HEK293 (cell line): Measurements from ENCODE around the gene IRX2.

Source experiments
- CTCF ChIA-PET: fragments of 350-600 bp; formaldehyde crosslinking; extraction: SDS; loops from one replicate; lab custom pipeline; 2021; ENCODE audit warnings: antibody characterized with exemption; lab: Yijun Ruan, JAX
- POLR2A ChIA-PET: fragments of 300-600 bp; formaldehyde crosslinking; extraction: SDS; loops from one replicate; lab custom pipeline; 2020; ENCODE audit warnings: antibody characterized with exemption, inconsistent platforms; lab: Yijun Ruan, JAX
- H3K27ac ChIP-seq: fragments of 200-500 bp; sonication (Bioruptor generic); 2 replicates; pipeline ENCODE4 v1.5.1; 2014; ENCODE audit warnings: low read depth, low read length, control low read depth, inconsistent platforms; ENCODE audit errors: extremely low read depth
- H3K36me3 ChIP-seq, 2 experiments: fragments of 200-500 bp in 1 of 2; sonication (Bioruptor generic) in 1 of 2; 1 replicate in 1 of 2; 2 replicates in 1 of 2; pipeline ENCODE4 v1.5.1; 2014 to 2017; ENCODE audit warnings: inconsistent platforms in 2 of 2, low read length in 2 of 2; ENCODE audit not compliant: control insufficient read depth in 2 of 2, insufficient read depth in 1 of 2
- H3K4me1 ChIP-seq: fragments of 200-500 bp; sonication (Bioruptor generic); 2 replicates; pipeline ENCODE4 v1.5.1; 2014; ENCODE audit warnings: mild to moderate bottlenecking, low read length, inconsistent platforms; ENCODE audit not compliant: control insufficient read depth, insufficient read depth
- H3K4me3 ChIP-seq: 2 replicates; pipeline ENCODE4 v1.5.1; 2011; ENCODE audit warnings: low read depth, mild to moderate bottlenecking, control low read depth, low read length, moderate library complexity
- H3K9me3 ChIP-seq: fragments of 200-500 bp; sonication (Bioruptor generic); 2 replicates; pipeline ENCODE4 v1.5.1; 2014; ENCODE audit warnings: low read depth, low read length, inconsistent platforms; ENCODE audit not compliant: control insufficient read depth, insufficient read depth
- GFI1B ChIP-seq: fragments of 450-650 bp; formaldehyde crosslinking; IDR thresholded peaks from 2 replicates; pipeline ENCODE4 v1.5.1; 2016; ENCODE audit warnings: missing biosample characterization, missing genetic modification characterization
- GLI2 ChIP-seq: fragments of 450-650 bp; formaldehyde crosslinking; IDR thresholded peaks from 2 replicates; pipeline ENCODE4; 2017; ENCODE audit warnings: missing biosample characterization, missing genetic modification characterization, low read depth, borderline replicate concordance
- GLI4 ChIP-seq: fragments of 450-650 bp; formaldehyde crosslinking; IDR thresholded peaks from 2 replicates; pipeline ENCODE4 v1.5.1; 2016; ENCODE audit warnings: missing biosample characterization, missing genetic modification characterization
- HOXA7 ChIP-seq: sonication (generic); formaldehyde crosslinking; IDR thresholded peaks from 2 replicates; pipeline ENCODE4 v1.8.1; 2022; ENCODE audit warnings: missing genetic modification reagents, borderline replicate concordance
- KLF9 ChIP-seq: fragments of 450-650 bp; formaldehyde crosslinking; IDR thresholded peaks from 2 replicates; pipeline ENCODE4 v1.5.1; 2016; ENCODE audit warnings: missing biosample characterization, missing genetic modification characterization, low read depth
- MEIS1 ChIP-seq: sonication (generic); formaldehyde crosslinking; IDR thresholded peaks from 2 replicates; pipeline ENCODE4 v1.8.1; 2022; ENCODE audit warnings: missing genetic modification reagents, mild to moderate bottlenecking, borderline replicate concordance
- SCRT1 ChIP-seq: fragments of 450-650 bp; formaldehyde crosslinking; IDR thresholded peaks from 2 replicates; pipeline ENCODE4 v1.5.1; 2016; ENCODE audit warnings: missing biosample characterization, missing genetic modification characterization, borderline replicate concordance
- SP2 ChIP-seq: fragments of 450-650 bp; formaldehyde crosslinking; IDR thresholded peaks from 2 replicates; pipeline ENCODE4 v1.5.1; 2016; ENCODE audit warnings: missing biosample characterization, missing genetic modification characterization
- ZBTB8A ChIP-seq: fragments of 450-650 bp; formaldehyde crosslinking; IDR thresholded peaks from 2 replicates; pipeline ENCODE4 v1.5.1; 2016; ENCODE audit warnings: missing biosample characterization, missing genetic modification characterization
- ZFP41 ChIP-seq: fragments of 450-650 bp; formaldehyde crosslinking; IDR thresholded peaks from 2 replicates; pipeline ENCODE4 v1.5.1; 2016; ENCODE audit warnings: missing biosample characterization, missing genetic modification characterization, borderline replicate concordance
- ZNF121 ChIP-seq: fragments of 450-650 bp; formaldehyde crosslinking; IDR thresholded peaks from 2 replicates; pipeline ENCODE4 v1.5.1; 2016; ENCODE audit warnings: missing biosample characterization, missing genetic modification characterization
- ZNF221 ChIP-seq: fragments of 450-650 bp; formaldehyde crosslinking; IDR thresholded peaks from 2 replicates; pipeline ENCODE4 v1.5.1; 2017; ENCODE audit warnings: missing biosample characterization, missing genetic modification characterization, borderline replicate concordance
- ZNF311 ChIP-seq: fragments of 450-650 bp; formaldehyde crosslinking; IDR thresholded peaks from 2 replicates; pipeline ENCODE4 v1.5.1; 2017; ENCODE audit warnings: missing biosample characterization, missing genetic modification characterization, borderline replicate concordance
- ZNF391 ChIP-seq: fragments of 450-650 bp; formaldehyde crosslinking; IDR thresholded peaks from 2 replicates; pipeline ENCODE4 v1.5.1; 2016; ENCODE audit warnings: low read depth, missing biosample characterization, missing genetic modification characterization, borderline replicate concordance
- ZNF501 ChIP-seq: fragments of 450-650 bp; formaldehyde crosslinking; IDR thresholded peaks from 2 replicates; pipeline ENCODE4 v1.5.1; 2016; ENCODE audit warnings: missing biosample characterization, missing genetic modification characterization
- ZNF529 ChIP-seq: fragments of 450-650 bp; formaldehyde crosslinking; IDR thresholded peaks from 2 replicates; pipeline ENCODE4 v1.5.1; 2017; ENCODE audit warnings: missing genetic modification characterization, missing biosample characterization; ENCODE audit not compliant: insufficient replicate concordance
- ZNF548 ChIP-seq: fragments of 450-650 bp; formaldehyde crosslinking; IDR thresholded peaks from 2 replicates; pipeline ENCODE4 v1.5.1; 2016; ENCODE audit warnings: missing biosample characterization, missing genetic modification characterization
- ZNF654 ChIP-seq: fragments of 450-650 bp; formaldehyde crosslinking; IDR thresholded peaks from 2 replicates; pipeline ENCODE4 v1.5.1; 2016; ENCODE audit warnings: low read depth, missing biosample characterization, missing genetic modification characterization
- ZNF837 ChIP-seq: fragments of 450-650 bp; formaldehyde crosslinking; IDR thresholded peaks from 2 replicates; pipeline ENCODE4 v1.5.1; 2016; ENCODE audit warnings: missing biosample characterization, missing genetic modification characterization
- TF ChIP-seq, protein P1 (sequence below): fragments of 450-650 bp; formaldehyde crosslinking; IDR thresholded peaks from 2 replicates; pipeline ENCODE4 v1.5.1; 2016; ENCODE audit warnings: missing biosample characterization, missing genetic modification characterization
- TF ChIP-seq, protein P2 (sequence below): fragments of 450-650 bp; formaldehyde crosslinking; IDR thresholded peaks from 2 replicates; pipeline ENCODE4 v1.5.0; 2017; ENCODE audit warnings: missing biosample characterization, missing genetic modification characterization, borderline replicate concordance
- TF ChIP-seq, protein P3 (sequence below): IDR thresholded peaks from 2 replicates; pipeline ENCODE4 v1.6.1; 2011; ENCODE audit warnings: mild to moderate bottlenecking, low read depth, low read length, borderline replicate concordance
- TF ChIP-seq, protein P4 (sequence below): fragments of 450-650 bp; formaldehyde crosslinking; IDR thresholded peaks from 2 replicates; pipeline ENCODE4 v1.5.1; 2016; ENCODE audit warnings: missing biosample characterization, missing genetic modification characterization
- TF ChIP-seq, protein P5 (sequence below): fragments of 450-650 bp; formaldehyde crosslinking; IDR thresholded peaks from 2 replicates; pipeline ENCODE4 v1.5.1; 2016; ENCODE audit warnings: missing biosample characterization, missing genetic modification characterization, borderline replicate concordance
- TF ChIP-seq, protein P6 (sequence below): fragments of 450-650 bp; formaldehyde crosslinking; IDR thresholded peaks from 2 replicates; pipeline ENCODE4 v1.5.1; 2016; ENCODE audit warnings: missing biosample characterization, missing genetic modification characterization

Gene IRX2

DNA sequence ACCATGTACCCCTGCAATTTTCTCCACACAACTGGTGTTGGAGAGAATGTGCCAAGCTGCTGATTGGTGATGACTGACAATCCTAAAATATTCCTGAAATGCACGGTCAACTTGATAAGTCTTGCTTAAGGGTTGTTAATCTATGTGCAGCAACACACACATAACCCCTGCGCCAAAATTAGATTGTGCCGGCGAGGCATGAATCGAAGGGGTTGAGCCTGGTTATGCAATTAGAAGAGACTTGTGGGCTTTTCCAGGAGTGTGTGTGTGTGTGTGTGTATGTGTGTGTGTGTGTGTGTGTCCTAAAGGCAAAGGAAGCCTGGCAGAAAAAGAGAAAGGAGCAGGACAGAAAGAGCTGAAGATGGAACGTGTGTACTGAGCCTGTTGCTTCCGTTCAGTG, 22.3 kb downstream of the IRX2 start:
- H3K36me3 ChIP-seq: no peaks in the 10 kb centered on the region
- H3K27ac ChIP-seq: no peak overlapping the region
- TF ChIP-seq SCRT1 (no peak), ZNF529 (tag by site-specific recombination) (no peak), GLI2 (tag by site-specific recombination) (no peak), ZNF501 (tag by site-specific recombination) (no peak), KLF9 (tag by site-specific recombination) (no peak), ZBTB8A (tag by site-specific recombination) (no peak)
- TF ChIP-seq, protein P1, sequence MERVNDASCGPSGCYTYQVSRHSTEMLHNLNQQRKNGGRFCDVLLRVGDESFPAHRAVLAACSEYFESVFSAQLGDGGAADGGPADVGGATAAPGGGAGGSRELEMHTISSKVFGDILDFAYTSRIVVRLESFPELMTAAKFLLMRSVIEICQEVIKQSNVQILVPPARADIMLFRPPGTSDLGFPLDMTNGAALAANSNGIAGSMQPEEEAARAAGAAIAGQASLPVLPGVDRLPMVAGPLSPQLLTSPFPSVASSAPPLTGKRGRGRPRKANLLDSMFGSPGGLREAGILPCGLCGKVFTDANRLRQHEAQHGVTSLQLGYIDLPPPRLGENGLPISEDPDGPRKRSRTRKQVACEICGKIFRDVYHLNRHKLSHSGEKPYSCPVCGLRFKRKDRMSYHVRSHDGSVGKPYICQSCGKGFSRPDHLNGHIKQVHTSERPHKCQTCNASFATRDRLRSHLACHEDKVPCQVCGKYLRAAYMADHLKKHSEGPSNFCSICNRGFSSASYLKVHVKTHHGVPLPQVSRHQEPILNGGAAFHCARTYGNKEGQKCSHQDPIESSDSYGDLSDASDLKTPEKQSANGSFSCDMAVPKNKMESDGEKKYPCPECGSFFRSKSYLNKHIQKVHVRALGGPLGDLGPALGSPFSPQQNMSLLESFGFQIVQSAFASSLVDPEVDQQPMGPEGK (tag by site-specific recombination): no peak
- TF ChIP-seq, protein P2, sequence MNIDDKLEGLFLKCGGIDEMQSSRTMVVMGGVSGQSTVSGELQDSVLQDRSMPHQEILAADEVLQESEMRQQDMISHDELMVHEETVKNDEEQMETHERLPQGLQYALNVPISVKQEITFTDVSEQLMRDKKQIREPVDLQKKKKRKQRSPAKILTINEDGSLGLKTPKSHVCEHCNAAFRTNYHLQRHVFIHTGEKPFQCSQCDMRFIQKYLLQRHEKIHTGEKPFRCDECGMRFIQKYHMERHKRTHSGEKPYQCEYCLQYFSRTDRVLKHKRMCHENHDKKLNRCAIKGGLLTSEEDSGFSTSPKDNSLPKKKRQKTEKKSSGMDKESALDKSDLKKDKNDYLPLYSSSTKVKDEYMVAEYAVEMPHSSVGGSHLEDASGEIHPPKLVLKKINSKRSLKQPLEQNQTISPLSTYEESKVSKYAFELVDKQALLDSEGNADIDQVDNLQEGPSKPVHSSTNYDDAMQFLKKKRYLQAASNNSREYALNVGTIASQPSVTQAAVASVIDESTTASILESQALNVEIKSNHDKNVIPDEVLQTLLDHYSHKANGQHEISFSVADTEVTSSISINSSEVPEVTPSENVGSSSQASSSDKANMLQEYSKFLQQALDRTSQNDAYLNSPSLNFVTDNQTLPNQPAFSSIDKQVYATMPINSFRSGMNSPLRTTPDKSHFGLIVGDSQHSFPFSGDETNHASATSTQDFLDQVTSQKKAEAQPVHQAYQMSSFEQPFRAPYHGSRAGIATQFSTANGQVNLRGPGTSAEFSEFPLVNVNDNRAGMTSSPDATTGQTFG (tag by site-specific recombination): no peak
- POLR2A ChIA-PET: no interaction called here
- H3K9me3 ChIP-seq: no peaks in the 10 kb centered on the region
- no peak overlapping the region for H3K4me3 ChIP-seq
- CTCF ChIA-PET: no interaction called here
- H3K4me1 ChIP-seq: no peaks in the 10 kb centered on the region

DNA sequence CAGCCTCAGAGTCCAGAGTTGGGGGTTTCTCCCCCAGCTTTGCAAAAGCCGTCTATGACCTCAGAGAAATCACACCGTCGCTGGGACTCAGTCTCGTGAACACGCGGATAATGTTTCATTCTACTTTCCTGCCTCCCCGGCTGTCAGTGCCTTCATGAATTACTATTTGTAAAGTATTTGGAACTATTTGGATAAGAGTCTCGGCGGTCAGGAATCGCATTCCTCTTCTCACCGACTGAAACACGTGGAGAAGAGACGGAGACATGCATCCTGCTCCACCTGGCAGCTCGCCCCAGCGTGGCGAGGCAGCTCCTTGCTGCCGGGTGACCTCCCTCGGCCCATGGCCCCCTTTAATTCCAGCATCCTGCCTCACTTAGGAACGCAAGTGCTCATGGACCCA, 23.9 kb downstream of the IRX2 start:
- TF ChIP-seq, protein P3, sequence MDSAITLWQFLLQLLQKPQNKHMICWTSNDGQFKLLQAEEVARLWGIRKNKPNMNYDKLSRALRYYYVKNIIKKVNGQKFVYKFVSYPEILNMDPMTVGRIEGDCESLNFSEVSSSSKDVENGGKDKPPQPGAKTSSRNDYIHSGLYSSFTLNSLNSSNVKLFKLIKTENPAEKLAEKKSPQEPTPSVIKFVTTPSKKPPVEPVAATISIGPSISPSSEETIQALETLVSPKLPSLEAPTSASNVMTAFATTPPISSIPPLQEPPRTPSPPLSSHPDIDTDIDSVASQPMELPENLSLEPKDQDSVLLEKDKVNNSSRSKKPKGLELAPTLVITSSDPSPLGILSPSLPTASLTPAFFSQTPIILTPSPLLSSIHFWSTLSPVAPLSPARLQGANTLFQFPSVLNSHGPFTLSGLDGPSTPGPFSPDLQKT: no peak
- no peak for TF ChIP-seq GLI4 (tag by site-specific recombination)
- no peak for TF ChIP-seq ZNF391 (tag by site-specific recombination)
- TF ChIP-seq, protein P4, sequence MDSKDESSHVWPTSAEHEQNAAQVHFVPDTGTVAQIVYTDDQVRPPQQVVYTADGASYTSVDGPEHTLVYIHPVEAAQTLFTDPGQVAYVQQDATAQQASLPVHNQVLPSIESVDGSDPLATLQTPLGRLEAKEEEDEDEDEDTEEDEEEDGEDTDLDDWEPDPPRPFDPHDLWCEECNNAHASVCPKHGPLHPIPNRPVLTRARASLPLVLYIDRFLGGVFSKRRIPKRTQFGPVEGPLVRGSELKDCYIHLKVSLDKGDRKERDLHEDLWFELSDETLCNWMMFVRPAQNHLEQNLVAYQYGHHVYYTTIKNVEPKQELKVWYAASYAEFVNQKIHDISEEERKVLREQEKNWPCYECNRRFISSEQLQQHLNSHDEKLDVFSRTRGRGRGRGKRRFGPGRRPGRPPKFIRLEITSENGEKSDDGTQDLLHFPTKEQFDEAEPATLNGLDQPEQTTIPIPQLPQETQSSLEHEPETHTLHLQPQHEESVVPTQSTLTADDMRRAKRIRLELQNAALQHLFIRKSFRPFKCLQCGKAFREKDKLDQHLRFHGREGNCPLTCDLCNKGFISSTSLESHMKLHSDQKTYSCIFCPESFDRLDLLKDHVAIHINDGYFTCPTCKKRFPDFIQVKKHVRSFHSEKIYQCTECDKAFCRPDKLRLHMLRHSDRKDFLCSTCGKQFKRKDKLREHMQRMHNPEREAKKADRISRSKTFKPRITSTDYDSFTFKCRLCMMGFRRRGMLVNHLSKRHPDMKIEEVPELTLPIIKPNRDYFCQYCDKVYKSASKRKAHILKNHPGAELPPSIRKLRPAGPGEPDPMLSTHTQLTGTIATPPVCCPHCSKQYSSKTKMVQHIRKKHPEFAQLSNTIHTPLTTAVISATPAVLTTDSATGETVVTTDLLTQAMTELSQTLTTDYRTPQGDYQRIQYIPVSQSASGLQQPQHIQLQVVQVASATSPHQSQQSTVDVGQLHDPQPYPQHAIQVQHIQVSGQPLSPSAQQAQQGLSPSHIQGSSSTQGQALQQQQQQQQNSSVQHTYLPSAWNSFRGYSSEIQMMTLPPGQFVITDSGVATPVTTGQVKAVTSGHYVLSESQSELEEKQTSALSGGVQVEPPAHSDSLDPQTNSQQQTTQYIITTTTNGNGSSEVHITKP (tag by site-specific recombination): no peak
- no peak for TF ChIP-seq ZNF311
- no peak for TF ChIP-seq ZNF121 (tag by site-specific recombination)
- TF ChIP-seq SP2 (tag by site-specific recombination): no peak
- no peak for TF ChIP-seq ZNF548 (tag by site-specific recombination)
- no peak for TF ChIP-seq ZFP41 (tag by site-specific recombination)
- TF ChIP-seq HOXA7 (CRISPR knock-in tag): no peak
- no peak for TF ChIP-seq MEIS1
- TF ChIP-seq ZNF837 (tag by site-specific recombination): no peak
- no peak for TF ChIP-seq GFI1B (tag by site-specific recombination)
- TF ChIP-seq, protein P5, sequence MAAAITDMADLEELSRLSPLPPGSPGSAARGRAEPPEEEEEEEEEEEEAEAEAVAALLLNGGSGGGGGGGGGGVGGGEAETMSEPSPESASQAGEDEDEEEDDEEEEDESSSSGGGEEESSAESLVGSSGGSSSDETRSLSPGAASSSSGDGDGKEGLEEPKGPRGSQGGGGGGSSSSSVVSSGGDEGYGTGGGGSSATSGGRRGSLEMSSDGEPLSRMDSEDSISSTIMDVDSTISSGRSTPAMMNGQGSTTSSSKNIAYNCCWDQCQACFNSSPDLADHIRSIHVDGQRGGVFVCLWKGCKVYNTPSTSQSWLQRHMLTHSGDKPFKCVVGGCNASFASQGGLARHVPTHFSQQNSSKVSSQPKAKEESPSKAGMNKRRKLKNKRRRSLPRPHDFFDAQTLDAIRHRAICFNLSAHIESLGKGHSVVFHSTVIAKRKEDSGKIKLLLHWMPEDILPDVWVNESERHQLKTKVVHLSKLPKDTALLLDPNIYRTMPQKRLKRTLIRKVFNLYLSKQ (tag by site-specific recombination): no peak
- no peak for TF ChIP-seq ZNF654
- TF ChIP-seq, protein P6, sequence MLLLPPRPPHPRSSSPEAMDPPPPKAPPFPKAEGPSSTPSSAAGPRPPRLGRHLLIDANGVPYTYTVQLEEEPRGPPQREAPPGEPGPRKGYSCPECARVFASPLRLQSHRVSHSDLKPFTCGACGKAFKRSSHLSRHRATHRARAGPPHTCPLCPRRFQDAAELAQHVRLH (tag by site-specific recombination): no peak
- TF ChIP-seq ZNF221 (tag by site-specific recombination): no peak

More for the DNA sequence above, 23.9 kb downstream of the IRX2 start:
- ChIA-PET POLR2A (no interaction called here), CTCF (no interaction called here)
- Histone ChIP-seq H3K36me3 (no peaks in the 10 kb centered on the region), H3K27ac (no peak overlapping the region), H3K4me3 (no peak overlapping the region), H3K4me1 (no peaks in the 10 kb centered on the region), H3K9me3 (no peaks in the 10 kb centered on the region)
